ENCODE measurements around the gene SPACA9.

SPACA9 gene

GRCh38 chr9:132905726-132906125 lies 27.0 kb downstream of the SPACA9 start:
- H3K4me1 ChIP-seq (ENCODE audit: control insufficient read depth, insufficient read depth, low read length), result no peaks in the 10 kb centered on the region
- no peak overlapping the region for H3K27ac ChIP-seq (ENCODE audit: insufficient read depth, low read depth, low read length, poor library complexity, severe bottlenecking)
- H3K36me3 ChIP-seq (ENCODE audit: control insufficient read depth, insufficient read depth, low read length), result peaks cover 17% of the 10 kb centered on the region
- H3K9me3 ChIP-seq (ENCODE audit: control insufficient read depth, low read length), result no peaks in the 10 kb centered on the region
- H3K27me3 ChIP-seq (ENCODE audit: control insufficient read depth, insufficient read depth, low read length, poor library complexity, severe bottlenecking), result no peaks in the 10 kb centered on the region
- no peak overlapping the region for H3K4me3 ChIP-seq (ENCODE audit: insufficient read depth, low read depth, low read length)
- 93 to 96% methylated on average over 12 of the region's 12 CpGs for WGBS, 2 experiments

DNA sequence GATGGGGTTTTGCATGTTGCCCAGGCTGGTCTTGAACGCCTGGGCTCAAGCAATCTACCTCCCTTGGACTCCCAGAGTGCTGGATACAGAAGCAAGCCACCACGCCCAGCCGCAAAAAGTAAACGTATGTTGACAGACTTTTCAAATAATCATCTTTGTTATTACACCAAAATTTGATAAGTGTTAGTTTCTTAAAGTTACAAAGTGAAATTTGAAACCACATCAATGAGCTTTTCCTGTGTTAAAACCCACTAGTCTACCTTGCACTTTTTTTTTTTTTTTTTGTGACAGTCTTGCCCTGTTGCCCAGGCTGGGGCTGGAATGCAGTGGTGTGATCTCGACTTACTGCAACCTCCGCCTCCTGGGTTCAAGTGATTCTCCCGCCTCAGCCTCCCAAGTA lies 29.9 kb downstream of the SPACA9 start:
- Histone ChIP-seq H3K9me3 (ENCODE audit: control insufficient read depth, low read length) (no peaks in the 10 kb centered on the region), H3K4me3 (ENCODE audit: insufficient read depth, low read depth, low read length) (no peak overlapping the region), H3K4me1 (ENCODE audit: control insufficient read depth, insufficient read depth, low read length) (no peaks in the 10 kb centered on the region), H3K27me3 (ENCODE audit: control insufficient read depth, insufficient read depth, low read length, poor library complexity, severe bottlenecking) (no peaks in the 10 kb centered on the region), H3K27ac (ENCODE audit: insufficient read depth, low read depth, low read length, poor library complexity, severe bottlenecking) (no peak overlapping the region), H3K36me3 (ENCODE audit: control insufficient read depth, insufficient read depth, low read length) (peaks cover 18% of the 10 kb centered on the region)
- WGBS, 2 experiments, result 98% methylated on average over 7 of the region's 7 CpGs

DNA sequence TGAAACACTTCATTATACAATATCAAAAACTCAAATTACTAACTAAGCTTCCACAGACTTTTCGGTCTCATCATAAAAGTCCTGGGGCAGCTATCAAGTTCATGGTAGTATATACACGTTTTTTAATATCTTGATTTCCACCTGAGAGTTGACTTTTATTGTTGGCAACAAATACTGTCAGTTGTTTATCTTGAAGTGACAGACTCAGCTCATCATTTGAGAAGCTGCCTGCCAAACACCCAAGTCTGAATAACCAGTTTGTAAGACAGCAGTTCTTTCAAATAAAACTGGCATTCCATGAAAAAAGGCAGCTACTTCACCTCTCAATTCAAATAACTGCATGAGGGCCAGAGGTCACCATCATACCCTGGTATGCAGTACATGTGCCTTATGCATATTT lies 30.6 kb downstream of the SPACA9 start:
- 93 to 97% methylated on average over 2 of the region's 2 CpGs for WGBS, 2 experiments
- no peaks in the 10 kb centered on the region for H3K4me1 ChIP-seq (ENCODE audit: control insufficient read depth, insufficient read depth, low read length)
- no peak overlapping the region for H3K4me3 ChIP-seq (ENCODE audit: insufficient read depth, low read depth, low read length)
- no peaks in the 10 kb centered on the region for H3K9me3 ChIP-seq (ENCODE audit: control insufficient read depth, low read length)
- no peaks in the 10 kb centered on the region for H3K27me3 ChIP-seq (ENCODE audit: control insufficient read depth, insufficient read depth, low read length, poor library complexity, severe bottlenecking)
- H3K36me3 ChIP-seq (ENCODE audit: control insufficient read depth, insufficient read depth, low read length), result peaks cover 18% of the 10 kb centered on the region
- H3K27ac ChIP-seq (ENCODE audit: insufficient read depth, low read depth, low read length, poor library complexity, severe bottlenecking), result no peak overlapping the region

- Histone ChIP-seq H3K27me3 (ENCODE audit: control insufficient read depth, insufficient read depth, low read length, poor library complexity, severe bottlenecking) (no peaks in the 10 kb centered on the region), H3K4me1 (ENCODE audit: control insufficient read depth, insufficient read depth, low read length) (no peaks in the 10 kb centered on the region), H3K27ac (ENCODE audit: insufficient read depth, low read depth, low read length, poor library complexity, severe bottlenecking) (no peak overlapping the region), H3K4me3 (ENCODE audit: insufficient read depth, low read depth, low read length) (no peak overlapping the region), H3K36me3 (ENCODE audit: control insufficient read depth, insufficient read depth, low read length) (peaks cover 18% of the 10 kb centered on the region), H3K9me3 (ENCODE audit: control insufficient read depth, low read length) (no peaks in the 10 kb centered on the region)
- WGBS, 2 experiments, result 93 to 95% methylated on average over 6 of the region's 6 CpGs
These were observed 31.7 kb downstream of the SPACA9 start for GRCh38 chr9:132910376-132910775.

DNA sequence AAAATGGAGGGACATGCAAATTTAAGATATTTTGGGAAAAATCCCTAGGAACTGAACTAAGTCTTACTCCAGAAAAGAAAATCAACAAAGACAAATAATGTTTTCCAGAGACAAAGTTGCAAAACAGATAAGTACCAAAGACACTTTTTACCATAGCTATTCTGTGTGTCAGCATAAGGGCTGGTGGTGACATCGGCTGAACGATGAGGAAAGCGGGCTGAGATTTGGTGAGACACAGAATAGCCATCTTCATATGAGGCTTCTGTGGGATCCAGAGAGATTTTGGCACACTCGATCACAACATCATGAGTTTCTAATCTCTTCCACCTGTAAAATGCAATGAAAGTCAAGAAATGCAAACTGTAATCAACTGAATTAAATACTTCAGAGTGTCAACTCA lies 33.4 kb downstream of the SPACA9 start:
- H3K4me3 ChIP-seq (ENCODE audit: insufficient read depth, low read depth, low read length), result no peak overlapping the region
- H3K27ac ChIP-seq (ENCODE audit: insufficient read depth, low read depth, low read length, poor library complexity, severe bottlenecking), result no peak overlapping the region
- H3K4me1 ChIP-seq (ENCODE audit: control insufficient read depth, insufficient read depth, low read length), result no peaks in the 10 kb centered on the region
- no peaks in the 10 kb centered on the region for H3K9me3 ChIP-seq (ENCODE audit: control insufficient read depth, low read length)
- no peaks in the 10 kb centered on the region for H3K27me3 ChIP-seq (ENCODE audit: control insufficient read depth, insufficient read depth, low read length, poor library complexity, severe bottlenecking)
- WGBS, 2 experiments, result 95 to 99% methylated on average over 4 of the region's 4 CpGs
- peaks cover 16% of the 10 kb centered on the region for H3K36me3 ChIP-seq (ENCODE audit: control insufficient read depth, insufficient read depth, low read length)

DNA sequence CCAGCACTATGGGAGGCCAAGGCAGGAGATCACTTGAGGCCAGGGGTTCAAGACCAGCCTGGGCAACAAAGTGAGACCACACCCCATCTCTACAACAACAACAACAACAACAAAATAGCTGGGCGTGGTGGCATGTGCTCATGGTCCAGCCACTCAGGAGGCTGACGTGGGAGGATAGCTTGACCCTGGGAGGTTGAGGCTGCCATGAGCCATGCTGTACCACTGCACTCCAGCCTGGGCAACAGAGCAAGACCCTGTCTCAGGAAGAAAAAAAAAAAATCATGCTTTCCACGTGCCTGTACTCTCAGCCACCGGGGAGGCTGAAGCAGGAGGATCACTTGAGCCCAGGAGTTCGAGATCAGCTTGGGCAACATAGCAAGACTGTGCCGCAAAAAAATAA lies 36.2 kb downstream of the SPACA9 start:
- 89 to 91% methylated on average over 6 of the region's 6 CpGs for WGBS, 2 experiments
- peaks cover 13% of the 10 kb centered on the region for H3K36me3 ChIP-seq (ENCODE audit: control insufficient read depth, insufficient read depth, low read length)
- H3K4me3 ChIP-seq (ENCODE audit: insufficient read depth, low read depth, low read length), result no peak overlapping the region
- H3K9me3 ChIP-seq (ENCODE audit: control insufficient read depth, low read length), result no peaks in the 10 kb centered on the region
- H3K4me1 ChIP-seq (ENCODE audit: control insufficient read depth, insufficient read depth, low read length), result no peaks in the 10 kb centered on the region
- no peak overlapping the region for H3K27ac ChIP-seq (ENCODE audit: insufficient read depth, low read depth, low read length, poor library complexity, severe bottlenecking)
- H3K27me3 ChIP-seq (ENCODE audit: control insufficient read depth, insufficient read depth, low read length, poor library complexity, severe bottlenecking), result no peaks in the 10 kb centered on the region

DNA sequence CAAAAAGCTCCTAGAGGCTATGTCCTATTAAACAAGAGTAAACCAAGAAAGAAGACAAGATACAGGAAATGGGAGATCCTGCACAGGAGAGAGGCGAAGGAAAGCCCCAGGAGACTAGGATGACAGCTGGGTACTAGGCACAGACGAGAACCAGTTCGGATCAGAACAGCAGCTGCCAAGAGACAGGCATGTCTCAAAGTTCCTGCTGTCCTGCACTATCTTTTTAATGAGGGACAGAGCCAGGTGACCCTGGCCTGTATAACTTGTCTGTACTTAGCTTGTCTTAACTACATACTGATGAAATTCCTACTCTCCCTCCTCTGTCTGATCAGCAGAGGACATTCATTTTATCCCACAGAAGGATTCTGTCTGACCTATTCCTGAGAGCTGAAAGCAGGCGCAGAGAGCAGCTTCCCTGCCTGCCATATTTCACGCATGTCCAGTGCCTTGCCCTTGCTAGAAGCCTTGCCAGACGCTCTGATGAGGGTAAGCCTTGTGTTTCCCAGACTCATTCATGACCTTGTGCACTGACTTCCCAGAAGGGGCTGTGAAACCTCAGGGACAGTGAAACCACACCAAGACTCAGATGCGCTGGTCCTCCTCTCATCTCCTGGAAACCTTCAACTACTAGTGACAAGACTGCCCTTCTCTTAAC lies 41.0 kb downstream of the SPACA9 start:
- Histone ChIP-seq H3K27ac (ENCODE audit: insufficient read depth, low read depth, low read length, poor library complexity, severe bottlenecking) (no peak overlapping the region), H3K36me3 (ENCODE audit: control insufficient read depth, insufficient read depth, low read length) (peaks cover 30% of the 10 kb centered on the region)

GRCh38 chr9:132923346-132923902 lies 44.7 kb downstream of the SPACA9 start:
- Histone ChIP-seq H3K9me3 (ENCODE audit: control insufficient read depth, low read length) (no peaks in the 10 kb centered on the region), H3K4me1 (ENCODE audit: control insufficient read depth, insufficient read depth, low read length) (no peaks in the 10 kb centered on the region), H3K27ac (ENCODE audit: insufficient read depth, low read depth, low read length, poor library complexity, severe bottlenecking) (no peak overlapping the region), H3K27me3 (ENCODE audit: control insufficient read depth, insufficient read depth, low read length, poor library complexity, severe bottlenecking) (no peaks in the 10 kb centered on the region), H3K4me3 (ENCODE audit: insufficient read depth, low read depth, low read length) (no peak overlapping the region), H3K36me3 (ENCODE audit: control insufficient read depth, insufficient read depth, low read length) (peaks cover 34% of the 10 kb centered on the region)
- WGBS, 2 experiments, result 94 to 96% methylated on average over 9 of the region's 9 CpGs

More for the DNA sequence above, 41.0 kb downstream of the SPACA9 start:
- Histone ChIP-seq H3K27me3 (ENCODE audit: control insufficient read depth, insufficient read depth, low read length, poor library complexity, severe bottlenecking) (no peaks in the 10 kb centered on the region), H3K9me3 (ENCODE audit: control insufficient read depth, low read length) (no peaks in the 10 kb centered on the region), H3K4me1 (ENCODE audit: control insufficient read depth, insufficient read depth, low read length) (no peaks in the 10 kb centered on the region), H3K4me3 (ENCODE audit: insufficient read depth, low read depth, low read length) (no peak overlapping the region)
- WGBS, 2 experiments, result 95 to 96% methylated on average over 7 of the region's 7 CpGs

GRCh38 chr9:132927704-132928103 lies 49.0 kb downstream of the SPACA9 start:
- Histone ChIP-seq H3K4me3 (ENCODE audit: insufficient read depth, low read depth, low read length) (no peak overlapping the region), H3K9me3 (ENCODE audit: control insufficient read depth, low read length) (no peaks in the 10 kb centered on the region), H3K27ac (ENCODE audit: insufficient read depth, low read depth, low read length, poor library complexity, severe bottlenecking) (no peak overlapping the region), H3K36me3 (ENCODE audit: control insufficient read depth, insufficient read depth, low read length) (peaks cover 19% of the 10 kb centered on the region), H3K27me3 (ENCODE audit: control insufficient read depth, insufficient read depth, low read length, poor library complexity, severe bottlenecking) (no peaks in the 10 kb centered on the region), H3K4me1 (ENCODE audit: control insufficient read depth, insufficient read depth, low read length) (no peaks in the 10 kb centered on the region)
- 81 to 86% methylated on average over 7 of the region's 7 CpGs for WGBS, 2 experiments

- H3K27me3 ChIP-seq (ENCODE audit: control insufficient read depth, insufficient read depth, low read length, poor library complexity, severe bottlenecking), result no peaks in the 10 kb centered on the region
- no peaks in the 10 kb centered on the region for H3K4me1 ChIP-seq (ENCODE audit: control insufficient read depth, insufficient read depth, low read length)
- no peaks in the 10 kb centered on the region for H3K9me3 ChIP-seq (ENCODE audit: control insufficient read depth, low read length)
- peaks cover 12% of the 10 kb centered on the region for H3K36me3 ChIP-seq (ENCODE audit: control insufficient read depth, insufficient read depth, low read length)
- 90 to 92% methylated on average over 9 of the region's 9 CpGs for WGBS, 2 experiments
- no peak overlapping the region for H3K4me3 ChIP-seq (ENCODE audit: insufficient read depth, low read depth, low read length)
- no peak overlapping the region for H3K27ac ChIP-seq (ENCODE audit: insufficient read depth, low read depth, low read length, poor library complexity, severe bottlenecking)
These were observed 52.6 kb downstream of the SPACA9 start for GRCh38 chr9:132931178-132931735.

All from ectodermal cell (in vitro differentiated cells).